Measurements from ENCODE around the gene RFC2. TPM values are rescaled to one million over a fixed set of nuclear protein-coding genes. Genes with fewer than 3 reads are reported as not detected.
"Not testable (repeated sequence)": the region's sequence is repeated elsewhere in the genome, so short reads cannot be mapped to it uniquely, and the experiment has no call there.

The RFC2 gene
- total RNA-seq, 1 donor: 11.3 TPM

DNA sequence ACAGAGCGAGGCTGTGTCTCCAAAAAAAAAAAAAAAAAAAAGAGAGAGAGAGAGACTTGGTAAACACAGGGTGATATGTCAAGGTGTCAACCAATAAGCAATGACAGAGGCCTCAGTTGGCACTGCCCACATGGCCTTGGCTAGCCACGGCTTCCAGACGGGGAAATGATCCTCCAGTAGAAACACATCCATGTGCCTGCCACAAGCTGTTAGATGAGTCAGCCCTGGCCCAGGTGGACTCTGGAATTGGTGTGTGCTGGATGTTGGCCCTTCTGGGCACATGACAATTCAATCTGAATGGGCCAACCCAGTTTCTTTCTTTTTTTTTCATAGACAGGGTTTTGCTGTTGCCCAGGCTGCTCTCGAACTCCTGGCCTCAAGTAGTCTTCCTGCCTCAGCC is 13.7 kb downstream of the RFC2 start:
- Histone ChIP-seq H3K9me3 (ENCODE audit: low read depth, low read length) (no peaks in the 10 kb centered on the region), H3K4me3 (ENCODE audit: low read length) (no peak overlapping the region), H3K27me3 (ENCODE audit: insufficient read depth, low read length) (no peaks in the 10 kb centered on the region), H3K4me1 (ENCODE audit: insufficient read depth, low read length) (peaks cover 35% of the 10 kb centered on the region)

DNA sequence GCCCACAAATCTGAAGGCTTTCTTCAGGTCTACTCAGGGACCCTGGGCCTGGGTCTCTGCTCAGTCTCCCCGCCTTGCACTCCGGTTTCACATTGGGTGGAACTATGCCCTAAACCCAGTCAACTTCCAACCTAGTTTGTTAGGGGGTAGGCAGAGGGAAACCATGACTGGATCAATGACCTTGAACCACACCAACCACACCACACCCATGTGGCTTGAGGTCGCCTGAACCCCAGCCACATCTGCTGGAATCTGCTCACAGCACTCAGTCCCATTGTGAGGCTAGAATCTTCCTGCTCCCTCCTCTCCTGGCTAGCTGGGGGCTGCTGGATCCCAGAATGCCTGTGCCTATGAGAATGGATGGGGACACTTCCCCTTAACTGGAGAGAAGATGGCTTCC is 17.9 kb downstream of the RFC2 start:
- Histone ChIP-seq H3K9me3 (ENCODE audit: low read depth, low read length) (no peaks in the 10 kb centered on the region), H3K4me3 (ENCODE audit: low read length) (no peak overlapping the region), H3K27me3 (ENCODE audit: insufficient read depth, low read length) (no peaks in the 10 kb centered on the region), H3K4me1 (ENCODE audit: insufficient read depth, low read length) (peaks cover 26% of the 10 kb centered on the region)

GRCh38 chr7:74235518-74236268 is 18.5 kb downstream of the RFC2 start:
- Histone ChIP-seq H3K27me3 (ENCODE audit: insufficient read depth, low read length) (no peaks in the 10 kb centered on the region), H3K9me3 (ENCODE audit: low read depth, low read length) (no peaks in the 10 kb centered on the region), H3K4me1 (ENCODE audit: insufficient read depth, low read length) (peaks cover 28% of the 10 kb centered on the region), H3K4me3 (ENCODE audit: low read length) (no peak overlapping the region)

DNA sequence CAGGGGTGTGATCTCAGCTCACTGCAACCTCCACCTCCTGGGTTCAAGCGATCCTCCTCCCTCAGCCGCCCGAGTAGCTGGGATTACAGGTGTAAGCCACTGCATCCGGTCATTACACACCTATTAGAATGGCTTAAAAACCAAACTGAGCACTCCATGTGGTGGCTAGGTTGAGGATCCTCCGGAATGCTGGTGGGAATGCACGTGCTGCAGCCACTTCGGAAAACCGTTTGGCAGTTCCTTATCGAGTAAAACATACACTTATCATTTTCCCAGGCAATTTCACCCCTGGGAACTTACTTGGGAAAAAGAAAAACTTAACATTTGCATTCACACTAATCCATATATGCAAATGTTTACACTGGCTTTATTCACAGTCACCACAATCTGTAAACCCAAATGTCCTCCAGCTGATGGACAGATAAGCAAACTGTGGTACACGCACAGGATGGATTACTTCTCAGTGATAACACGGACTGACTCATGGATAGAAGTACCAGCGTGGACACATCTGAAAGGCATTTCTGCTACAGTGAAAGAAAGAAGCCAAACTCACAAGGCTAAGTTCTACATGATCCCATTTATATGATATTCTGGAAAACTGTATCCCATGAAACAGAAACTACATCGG is 20.4 kb downstream of the RFC2 start:
- H3K27me3 ChIP-seq (ENCODE audit: insufficient read depth, low read length): no peaks in the 10 kb centered on the region

DNA sequence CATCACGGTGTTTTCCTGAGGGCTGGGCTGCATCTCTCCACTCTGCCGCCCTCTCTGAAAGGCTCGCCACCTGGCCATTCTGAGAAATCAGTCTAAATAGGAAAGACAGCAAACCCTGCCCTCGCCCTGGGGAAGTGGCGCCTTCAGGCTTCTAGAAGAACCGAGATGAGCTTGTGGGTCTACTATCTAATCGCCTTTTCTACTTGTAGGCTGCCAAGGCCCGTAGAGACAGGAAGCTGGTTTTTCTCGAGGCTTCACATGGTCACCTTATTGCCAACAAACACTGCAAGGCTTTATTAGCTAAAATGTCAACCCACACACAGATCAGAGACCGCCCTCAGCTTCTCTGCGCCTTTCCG is 23.0 kb downstream of the RFC2 start:
- Histone ChIP-seq H3K4me3 (ENCODE audit: low read length) (no peak overlapping the region), H3K4me1 (ENCODE audit: insufficient read depth, low read length) (peaks cover 63% of the 10 kb centered on the region), H3K9me3 (ENCODE audit: low read depth, low read length) (no peaks in the 10 kb centered on the region), H3K27me3 (ENCODE audit: insufficient read depth, low read length) (no peaks in the 10 kb centered on the region)

More for the DNA sequence above, 20.4 kb downstream of the RFC2 start:
- Histone ChIP-seq H3K9me3 (ENCODE audit: low read depth, low read length) (no peaks in the 10 kb centered on the region), H3K4me1 (ENCODE audit: insufficient read depth, low read length) (peaks cover 47% of the 10 kb centered on the region), H3K4me3 (ENCODE audit: low read length) (no peak overlapping the region)

- H3K9me3 ChIP-seq (ENCODE audit: low read depth, low read length): no peaks in the 10 kb centered on the region
- no peaks in the 10 kb centered on the region for H3K27me3 ChIP-seq (ENCODE audit: insufficient read depth, low read length)
- peaks cover 66% of the 10 kb centered on the region for H3K4me1 ChIP-seq (ENCODE audit: insufficient read depth, low read length)
- H3K4me3 ChIP-seq (ENCODE audit: low read length): no peak overlapping the region
These were observed 23.6 kb downstream of the RFC2 start for GRCh38 chr7:74230446-74231231.

GRCh38 chr7:74228951-74229900 is 25.0 kb downstream of the RFC2 start:
- H3K4me3 ChIP-seq (ENCODE audit: low read length): no peak overlapping the region
- H3K27me3 ChIP-seq (ENCODE audit: insufficient read depth, low read length): no peaks in the 10 kb centered on the region
- no peaks in the 10 kb centered on the region for H3K9me3 ChIP-seq (ENCODE audit: low read depth, low read length)
- peaks cover 74% of the 10 kb centered on the region for H3K4me1 ChIP-seq (ENCODE audit: insufficient read depth, low read length)

GRCh38 chr7:74226633-74227032 is 27.6 kb downstream of the RFC2 start:
- Histone ChIP-seq H3K4me3 (ENCODE audit: low read length) (no peak overlapping the region), H3K9me3 (ENCODE audit: low read depth, low read length) (no peaks in the 10 kb centered on the region), H3K27me3 (ENCODE audit: insufficient read depth, low read length) (no peaks in the 10 kb centered on the region), H3K4me1 (ENCODE audit: insufficient read depth, low read length) (peaks cover 70% of the 10 kb centered on the region)

- no peaks in the 10 kb centered on the region for H3K9me3 ChIP-seq (ENCODE audit: low read depth, low read length)
- H3K4me3 ChIP-seq (ENCODE audit: low read length): no peak overlapping the region
- H3K27me3 ChIP-seq (ENCODE audit: insufficient read depth, low read length): no peaks in the 10 kb centered on the region
- H3K4me1 ChIP-seq (ENCODE audit: insufficient read depth, low read length): peaks cover 58% of the 10 kb centered on the region
These were observed 28.8 kb downstream of the RFC2 start for GRCh38 chr7:74225400-74225799.

DNA sequence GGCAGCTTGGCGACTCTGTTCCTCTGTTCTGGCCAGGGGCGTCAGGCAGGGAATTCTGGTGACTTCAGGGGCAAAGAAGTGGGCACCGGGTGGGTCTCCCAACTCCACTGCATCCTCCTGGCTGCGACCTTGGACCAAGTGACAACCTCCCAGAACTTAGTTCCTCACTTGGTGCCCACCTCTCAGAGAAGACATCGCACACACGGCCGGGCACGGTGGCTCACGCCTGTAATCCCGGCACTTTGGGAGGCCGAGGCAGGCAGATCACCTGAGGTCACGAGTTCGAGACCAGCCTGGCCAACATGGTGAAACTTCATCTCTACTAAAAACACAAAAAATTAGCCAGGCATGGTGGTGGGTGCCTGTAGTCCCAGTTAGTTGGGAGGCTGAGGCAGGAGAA is 29.3 kb downstream of the RFC2 start:
- H3K9me3 ChIP-seq (ENCODE audit: low read depth, low read length); H3K4me3 ChIP-seq (ENCODE audit: low read length); H3K27me3 ChIP-seq (ENCODE audit: insufficient read depth, low read length): not testable (repeated sequence)
- H3K4me1 ChIP-seq (ENCODE audit: insufficient read depth, low read length): peaks cover 58% of the 10 kb centered on the region

- H3K4me3 ChIP-seq (ENCODE audit: low read length): no peak overlapping the region
- no peaks in the 10 kb centered on the region for H3K9me3 ChIP-seq (ENCODE audit: low read depth, low read length)
- no peaks in the 10 kb centered on the region for H3K27me3 ChIP-seq (ENCODE audit: insufficient read depth, low read length)
- H3K4me1 ChIP-seq (ENCODE audit: insufficient read depth, low read length): peaks cover 58% of the 10 kb centered on the region
These were observed 29.7 kb downstream of the RFC2 start for GRCh38 chr7:74224511-74224832.

DNA sequence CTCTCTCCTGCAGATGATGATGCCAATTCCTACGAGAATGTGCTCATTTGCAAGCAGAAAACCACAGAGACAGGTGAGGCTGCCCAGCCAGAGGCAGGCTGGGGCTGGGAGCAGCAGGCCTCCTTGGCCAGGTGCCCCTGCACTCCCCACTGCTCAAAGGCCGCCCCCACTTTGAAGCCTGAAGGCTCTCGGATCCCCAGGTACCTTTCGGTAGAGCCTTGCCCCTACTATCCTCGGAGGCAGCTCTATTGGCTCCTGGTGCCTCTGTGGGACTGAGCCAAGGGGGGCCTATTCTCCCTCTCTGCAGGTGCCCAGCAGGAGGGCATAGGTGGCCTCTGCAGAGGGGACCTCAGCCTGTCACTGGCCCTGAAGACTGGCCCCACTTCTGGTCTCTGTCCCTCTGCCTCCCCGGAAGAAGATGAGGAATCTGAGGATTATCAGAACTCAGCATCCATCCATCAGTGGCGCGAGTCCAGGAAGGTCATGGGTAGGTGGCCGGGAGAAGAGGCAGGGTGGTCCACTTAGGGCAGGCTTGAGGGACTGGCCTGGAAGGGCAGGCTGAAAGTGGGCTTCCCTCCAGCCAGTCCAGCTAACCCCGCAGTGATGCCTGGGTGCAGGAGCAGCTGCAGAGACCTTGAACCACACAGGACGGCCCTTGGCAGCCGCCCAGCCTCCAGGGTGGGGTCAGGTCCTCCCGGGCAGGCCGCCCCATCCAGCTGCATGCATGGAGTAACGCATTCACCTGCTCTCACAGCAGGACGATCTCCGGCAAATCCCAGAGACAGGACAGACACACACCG is 30.3 kb downstream of the RFC2 start:
- Histone ChIP-seq H3K4me3 (ENCODE audit: low read length) (no peak overlapping the region), H3K4me1 (ENCODE audit: insufficient read depth, low read length) (peaks cover 58% of the 10 kb centered on the region)

GRCh38 chr7:74222851-74223710 is 31.1 kb downstream of the RFC2 start:
- peaks cover 61% of the 10 kb centered on the region for H3K4me1 ChIP-seq (ENCODE audit: insufficient read depth, low read length)
- H3K27me3 ChIP-seq (ENCODE audit: insufficient read depth, low read length): no peaks in the 10 kb centered on the region

More for the DNA sequence above, 30.3 kb downstream of the RFC2 start:
- H3K27me3 ChIP-seq (ENCODE audit: insufficient read depth, low read length): no peaks in the 10 kb centered on the region
- H3K9me3 ChIP-seq (ENCODE audit: low read depth, low read length): no peaks in the 10 kb centered on the region

More at GRCh38 chr7:74222851-74223710, 31.1 kb downstream of the RFC2 start:
- Histone ChIP-seq H3K9me3 (ENCODE audit: low read depth, low read length) (no peaks in the 10 kb centered on the region), H3K4me3 (ENCODE audit: low read length) (no peak overlapping the region)

All from mononuclear cell (primary cell).